Osteoblast (primary cell): ENCODE results near the gene TEPSIN. TPM values are rescaled to one million over a fixed set of nuclear protein-coding genes. Genes with fewer than 3 reads are reported as not detected.

Experiments
- DNase-seq: peaks from one replicate; pipeline ENCODE4 v3.0.0; 2011; ENCODE audit warnings: low spot score, mixed read lengths; ENCODE audit not compliant: insufficient read length; ENCODE audit errors: missing footprints
- H2AFZ ChIP-seq: 2 replicates; pipeline ENCODE4 v1.6.0; 2011; ENCODE audit warnings: mild to moderate bottlenecking, low read length
- H3K27ac ChIP-seq: 2 replicates; pipeline ENCODE4 v1.5.1; 2011; ENCODE audit warnings: mild to moderate bottlenecking, low read depth, low read length, moderate library complexity
- H3K27me3 ChIP-seq: 2 replicates; pipeline ENCODE4 v1.6.0; 2012; ENCODE audit warnings: mild to moderate bottlenecking, control low read depth, inconsistent platforms, low read length, moderate library complexity; ENCODE audit not compliant: insufficient read depth
- H3K36me3 ChIP-seq: 2 replicates; pipeline ENCODE4 v1.5.1; 2011; ENCODE audit warnings: mild to moderate bottlenecking, low read length, control low read depth, moderate library complexity; ENCODE audit not compliant: insufficient read depth
- H3K4me1 ChIP-seq: 2 replicates; pipeline ENCODE4 v1.5.1; 2011; ENCODE audit warnings: mild to moderate bottlenecking, low read length, control low read depth, moderate library complexity; ENCODE audit not compliant: insufficient read depth
- H3K4me2 ChIP-seq: 2 replicates; pipeline ENCODE4 v1.6.0; 2011; ENCODE audit warnings: mild to moderate bottlenecking, low read length; ENCODE audit not compliant: insufficient read depth
- H3K4me3 ChIP-seq: fragments of 200-600 bp; sonication (generic); 3 replicates; pipeline ENCODE4 v1.5.1; 2012; ENCODE audit warnings: mild to moderate bottlenecking, low read length, inconsistent platforms; ENCODE audit not compliant: insufficient read depth
- H3K79me2 ChIP-seq: 2 replicates; pipeline ENCODE4 v1.6.0; 2012; ENCODE audit warnings: mild to moderate bottlenecking, low read length, control low read depth, inconsistent platforms; ENCODE audit not compliant: insufficient read depth
- H3K9me3 ChIP-seq: 2 replicates; pipeline ENCODE4 v1.5.1; 2011; ENCODE audit warnings: low read depth, low read length, control low read depth
- H4K20me1 ChIP-seq: 2 replicates; pipeline ENCODE4 v1.6.0; 2012; ENCODE audit warnings: mild to moderate bottlenecking, low read length, control low read depth; ENCODE audit not compliant: insufficient read depth
- total RNA-seq: library from RNA; depleted of rRNA; stranded (reverse); fragments of >200 nt; gene quantifications from 2 replicates; pipeline ENCODE4 v1.2.3, GENCODE V29; 2012
- TF ChIP-seq, protein P1 (sequence below): IDR thresholded peaks from 2 replicates; pipeline ENCODE4 v1.5.1; 2011; ENCODE audit warnings: mild to moderate bottlenecking, low read depth, low read length, moderate library complexity; ENCODE audit errors: extremely low read depth

The TEPSIN gene
- total RNA-seq, 1 donor, result 16.6 TPM

DNA sequence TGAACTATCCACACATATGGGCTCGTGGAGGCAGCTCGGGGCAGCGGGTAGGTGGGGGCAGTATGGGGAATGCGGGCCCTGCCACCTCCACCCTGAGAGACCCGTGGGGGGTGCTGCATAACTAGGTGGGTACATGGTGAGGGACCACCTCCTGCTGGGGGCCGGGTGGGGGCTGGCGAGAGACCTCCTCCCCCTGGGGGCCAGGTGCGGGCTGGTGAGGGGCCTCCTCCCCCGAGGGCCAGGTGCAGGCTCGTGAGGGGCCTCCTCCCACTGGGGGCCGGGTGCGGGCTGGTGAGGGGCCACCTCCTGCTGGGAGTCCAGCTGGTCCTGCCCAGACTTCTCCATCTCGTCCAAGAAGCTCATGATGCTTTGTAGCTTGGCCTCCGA lies 41.5 kb downstream of the TEPSIN start:
- Histone ChIP-seq H2AFZ (no peak overlapping the region), H3K9me3 (no peaks in the 10 kb centered on the region), H3K4me2 (no peak overlapping the region), H3K4me3 (no peak overlapping the region), H3K27me3 (no peaks in the 10 kb centered on the region), H3K36me3 (no peaks in the 10 kb centered on the region), H3K4me1 (no peaks in the 10 kb centered on the region), H3K79me2 (no peaks in the 10 kb centered on the region), H4K20me1 (no peaks in the 10 kb centered on the region), H3K27ac (no peak overlapping the region)
- TF ChIP-seq, protein P1, sequence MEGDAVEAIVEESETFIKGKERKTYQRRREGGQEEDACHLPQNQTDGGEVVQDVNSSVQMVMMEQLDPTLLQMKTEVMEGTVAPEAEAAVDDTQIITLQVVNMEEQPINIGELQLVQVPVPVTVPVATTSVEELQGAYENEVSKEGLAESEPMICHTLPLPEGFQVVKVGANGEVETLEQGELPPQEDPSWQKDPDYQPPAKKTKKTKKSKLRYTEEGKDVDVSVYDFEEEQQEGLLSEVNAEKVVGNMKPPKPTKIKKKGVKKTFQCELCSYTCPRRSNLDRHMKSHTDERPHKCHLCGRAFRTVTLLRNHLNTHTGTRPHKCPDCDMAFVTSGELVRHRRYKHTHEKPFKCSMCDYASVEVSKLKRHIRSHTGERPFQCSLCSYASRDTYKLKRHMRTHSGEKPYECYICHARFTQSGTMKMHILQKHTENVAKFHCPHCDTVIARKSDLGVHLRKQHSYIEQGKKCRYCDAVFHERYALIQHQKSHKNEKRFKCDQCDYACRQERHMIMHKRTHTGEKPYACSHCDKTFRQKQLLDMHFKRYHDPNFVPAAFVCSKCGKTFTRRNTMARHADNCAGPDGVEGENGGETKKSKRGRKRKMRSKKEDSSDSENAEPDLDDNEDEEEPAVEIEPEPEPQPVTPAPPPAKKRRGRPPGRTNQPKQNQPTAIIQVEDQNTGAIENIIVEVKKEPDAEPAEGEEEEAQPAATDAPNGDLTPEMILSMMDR, result no peak
- DNase-seq, result no peak

DNA sequence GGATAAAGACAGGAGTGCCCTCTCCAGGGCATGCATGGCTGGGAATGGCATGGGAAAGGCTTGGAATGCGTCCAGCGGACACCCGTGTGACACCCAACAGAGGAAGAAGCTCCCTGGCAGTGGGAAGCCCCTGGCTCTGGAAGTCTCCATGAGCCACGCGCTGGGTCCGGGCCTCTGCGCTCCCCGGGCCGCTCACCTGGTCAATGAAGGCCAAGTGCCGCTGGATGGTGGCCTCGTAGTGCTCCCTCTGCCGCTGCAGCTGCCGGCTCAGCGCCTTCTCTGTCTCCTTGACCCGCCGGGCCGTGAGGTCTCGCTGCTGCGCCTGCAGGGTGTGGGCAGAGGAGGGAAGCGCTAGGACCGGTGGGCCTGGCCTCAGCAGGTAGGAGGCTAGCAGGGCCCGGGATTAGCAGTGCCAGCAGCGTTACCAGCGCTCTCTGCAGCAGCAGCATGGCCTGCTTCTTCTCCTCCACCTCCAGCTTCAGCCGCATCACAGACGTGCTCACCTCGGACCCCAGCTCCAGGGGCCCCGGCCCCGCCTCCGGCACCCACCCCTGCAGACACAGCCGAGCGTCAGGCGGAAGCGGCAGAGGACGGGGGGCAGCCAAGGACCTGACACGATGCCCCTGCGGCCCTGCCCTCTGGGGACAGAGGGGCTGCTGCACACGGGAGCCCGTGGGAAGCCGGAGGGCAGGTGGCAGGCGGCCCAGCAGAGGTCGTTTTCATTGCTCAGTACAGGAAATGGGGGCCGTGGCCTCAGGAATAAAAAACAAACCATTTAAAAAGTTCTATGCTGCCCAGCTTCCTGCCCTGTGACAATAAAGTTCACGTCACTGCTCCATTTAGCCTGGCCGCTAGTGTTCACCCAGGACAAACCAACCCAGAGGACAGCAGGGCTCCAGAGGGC lies 42.1 kb downstream of the TEPSIN start:
- Histone ChIP-seq H3K79me2 (no peaks in the 10 kb centered on the region), H3K27me3 (no peaks in the 10 kb centered on the region), H3K9me3 (no peaks in the 10 kb centered on the region), H4K20me1 (no peaks in the 10 kb centered on the region), H3K36me3 (no peaks in the 10 kb centered on the region), H3K4me3 (no peak overlapping the region), H3K4me2 (no peak overlapping the region), H2AFZ (no peak overlapping the region), H3K27ac (no peak overlapping the region), H3K4me1 (no peaks in the 10 kb centered on the region)
- TF ChIP-seq, protein P1, result no peak
- no peak for DNase-seq

DNA sequence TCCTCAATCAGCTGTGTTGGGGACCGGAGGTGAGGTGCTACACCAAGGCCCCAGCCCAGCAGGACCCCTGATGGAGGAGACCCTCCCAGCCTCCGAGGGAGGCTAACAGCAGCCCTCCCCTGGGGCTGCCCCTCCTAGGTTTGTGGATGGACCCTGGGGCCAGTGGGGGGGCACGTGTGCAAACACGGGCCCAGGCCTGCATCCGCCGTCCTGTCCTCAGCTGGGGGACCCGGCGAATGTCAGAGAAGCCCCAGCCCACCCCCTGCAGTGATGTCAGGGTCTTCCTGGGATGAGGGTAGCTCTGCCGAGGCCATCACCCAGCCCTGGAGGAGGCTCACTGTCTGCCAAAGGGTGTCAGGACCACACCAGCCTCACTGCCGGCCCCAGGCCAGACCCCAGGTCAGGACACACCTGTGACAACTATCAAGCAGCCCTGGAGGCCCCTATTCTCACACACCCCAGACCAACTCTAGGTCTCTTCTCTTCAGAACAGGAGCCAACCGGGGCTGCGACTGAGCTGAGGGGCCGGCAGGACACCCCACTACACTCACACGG lies 42.8 kb downstream of the TEPSIN start:
- no peak for DNase-seq
- Histone ChIP-seq H3K27me3 (no peaks in the 10 kb centered on the region), H3K9me3 (no peaks in the 10 kb centered on the region), H3K4me3 (no peak overlapping the region), H4K20me1 (no peaks in the 10 kb centered on the region), H2AFZ (no peak overlapping the region), H3K4me1 (no peaks in the 10 kb centered on the region), H3K79me2 (no peaks in the 10 kb centered on the region), H3K36me3 (no peaks in the 10 kb centered on the region), H3K27ac (no peak overlapping the region), H3K4me2 (no peak overlapping the region)
- TF ChIP-seq, protein P1, result no peak
